Rectal smooth muscle tissue (tissue), 1 donor: ENCODE measurements around the gene AGPS.
A peak's percentile ranks its signal among the peaks of the same experiment; 100 is the strongest.

Experiments used
- H3K27ac ChIP-seq: one replicate; pipeline ENCODE4 v1.7.0; 2013; ENCODE audit warnings: low read depth, low read length, inconsistent platforms
- H3K27me3 ChIP-seq: one replicate; pipeline ENCODE4 v1.7.0; 2013; ENCODE audit warnings: low read length; ENCODE audit not compliant: control insufficient read depth, insufficient read depth
- H3K36me3 ChIP-seq: one replicate; pipeline ENCODE4 v1.7.0; 2013; ENCODE audit warnings: low read length; ENCODE audit not compliant: control insufficient read depth, insufficient read depth
- H3K4me1 ChIP-seq: one replicate; pipeline ENCODE4 v1.7.0; 2013; ENCODE audit warnings: low read length; ENCODE audit not compliant: control insufficient read depth, insufficient read depth
- H3K4me3 ChIP-seq: one replicate; pipeline ENCODE4 v1.7.0; 2013; ENCODE audit warnings: low read length
- H3K9ac ChIP-seq: one replicate; pipeline ENCODE4 v1.7.0; 2013; ENCODE audit warnings: low read length

AGPS gene

GRCh38 chr2:177553176-177553884, 160.8 kb downstream of the AGPS start:
- no peaks in the 10 kb centered on the region for H3K27me3 ChIP-seq
- peak overlapping the region; percentile 83 for H3K27ac ChIP-seq
- peak overlapping the region; percentile 26 for H3K9ac ChIP-seq
- H3K36me3 ChIP-seq, result no peaks in the 10 kb centered on the region
- H3K4me1 ChIP-seq, result peaks cover 12% of the 10 kb centered on the region
- peak overlapping the region; percentile 97 for H3K4me3 ChIP-seq

DNA sequence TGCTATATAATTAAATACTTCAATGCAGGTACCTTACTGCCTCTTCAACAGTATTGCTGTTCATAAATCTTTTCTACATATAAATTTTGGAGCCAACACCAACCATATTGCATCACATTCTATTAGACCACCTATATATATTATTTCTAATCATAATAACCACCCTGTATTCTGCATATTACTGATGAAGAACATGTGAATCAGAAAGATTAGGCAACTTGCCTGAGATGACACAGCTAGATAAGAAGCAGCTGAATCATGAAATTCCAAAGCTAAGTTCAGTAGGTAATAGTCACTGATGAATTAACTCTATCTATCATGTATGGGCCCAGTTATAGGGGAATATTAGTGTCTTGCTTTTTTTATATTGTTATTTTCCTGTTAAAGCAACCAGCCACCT, 161.8 kb downstream of the AGPS start:
- no peaks in the 10 kb centered on the region for H3K36me3 ChIP-seq

DNA sequence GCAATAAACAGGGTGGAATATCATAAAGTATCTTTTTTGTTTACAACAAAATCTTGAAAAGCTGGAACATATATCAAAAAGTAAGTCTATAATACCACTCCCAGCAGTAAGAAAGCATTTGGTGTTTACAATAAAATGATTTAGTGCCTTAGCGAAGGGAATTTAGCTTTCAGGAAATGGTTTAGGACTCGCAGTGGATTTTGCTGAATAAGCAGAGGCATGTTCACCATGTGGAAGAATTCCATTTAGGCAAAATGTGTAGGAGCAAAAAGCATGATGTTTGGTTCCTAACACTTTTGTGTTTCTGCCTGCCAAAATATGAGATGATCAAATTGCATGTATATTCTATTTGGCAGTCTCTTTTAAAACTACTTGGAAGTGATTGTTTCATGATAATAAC, 163.6 kb downstream of the AGPS start:
- Histone ChIP-seq H3K9ac (no peak overlapping the region), H3K36me3 (no peaks in the 10 kb centered on the region), H3K4me1 (peaks cover 3% of the 10 kb centered on the region), H3K27me3 (no peaks in the 10 kb centered on the region), H3K4me3 (no peak overlapping the region), H3K27ac (no peak overlapping the region)

More for the DNA sequence above, 161.8 kb downstream of the AGPS start:
- no peaks in the 10 kb centered on the region for H3K27me3 ChIP-seq
- H3K4me1 ChIP-seq, result peaks cover 9% of the 10 kb centered on the region
- H3K9ac ChIP-seq, result no peak overlapping the region
- no peak overlapping the region for H3K27ac ChIP-seq
- no peak overlapping the region for H3K4me3 ChIP-seq

DNA sequence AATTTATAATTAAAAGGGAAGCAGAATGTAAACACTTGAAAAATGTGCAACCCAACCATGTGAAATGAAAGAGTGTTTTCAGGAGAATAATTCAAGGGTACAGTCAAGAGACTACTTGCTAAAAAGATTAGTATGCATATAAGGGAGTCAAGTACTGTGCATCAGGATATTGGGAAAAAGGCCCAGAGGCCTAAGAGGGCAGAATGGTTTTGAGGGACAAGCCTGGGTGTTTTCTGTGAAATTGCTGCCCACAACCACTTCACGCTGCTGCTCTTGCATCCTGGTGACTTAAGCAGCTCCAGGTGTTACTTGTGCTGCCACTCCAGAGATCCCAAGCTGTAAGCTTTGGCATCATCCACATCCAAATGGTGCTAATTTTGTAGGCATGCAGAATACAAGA, 165.2 kb downstream of the AGPS start:
- H3K36me3 ChIP-seq, result no peaks in the 10 kb centered on the region
- H3K4me1 ChIP-seq, result peaks cover 3% of the 10 kb centered on the region
- H3K4me3 ChIP-seq, result no peak overlapping the region
- no peak overlapping the region for H3K9ac ChIP-seq
- no peak overlapping the region for H3K27ac ChIP-seq
- no peaks in the 10 kb centered on the region for H3K27me3 ChIP-seq

DNA sequence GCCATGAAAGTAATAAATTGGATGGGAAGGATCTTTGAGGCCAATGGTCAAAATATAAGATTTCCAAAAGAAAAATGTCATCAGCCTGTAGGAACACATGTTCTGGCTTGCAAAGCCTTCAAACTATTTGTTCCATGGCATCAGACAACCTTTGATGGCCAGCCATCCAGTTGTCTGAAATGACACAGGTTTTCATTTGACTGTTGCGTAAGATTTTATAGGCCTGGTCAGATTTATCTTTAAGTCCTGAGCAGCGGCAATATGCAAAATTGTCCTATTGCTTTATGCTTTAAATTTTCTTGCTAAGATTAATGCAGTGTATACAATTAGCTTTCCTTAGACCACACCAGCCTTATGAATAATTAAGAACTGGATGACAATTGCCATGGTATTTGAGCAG, 167.1 kb downstream of the AGPS start:
- Histone ChIP-seq H3K4me3 (no peak overlapping the region), H3K36me3 (no peaks in the 10 kb centered on the region), H3K27ac (no peak overlapping the region), H3K27me3 (no peaks in the 10 kb centered on the region), H3K9ac (no peak overlapping the region), H3K4me1 (no peaks in the 10 kb centered on the region)

- Histone ChIP-seq H3K4me3 (no peak overlapping the region), H3K9ac (no peak overlapping the region), H3K27ac (no peak overlapping the region), H3K4me1 (peaks cover 13% of the 10 kb centered on the region), H3K36me3 (no peaks in the 10 kb centered on the region), H3K27me3 (no peaks in the 10 kb centered on the region)
Observed at GRCh38 chr2:177568390-177568789, 175.8 kb downstream of the AGPS start.

- Histone ChIP-seq H3K27ac (no peak overlapping the region), H3K36me3 (no peaks in the 10 kb centered on the region), H3K9ac (no peak overlapping the region), H3K4me1 (peaks cover 13% of the 10 kb centered on the region), H3K4me3 (no peak overlapping the region), H3K27me3 (no peaks in the 10 kb centered on the region)
Observed at GRCh38 chr2:177568893-177569292, 176.3 kb downstream of the AGPS start.

GRCh38 chr2:177572236-177572671, 179.7 kb downstream of the AGPS start:
- Histone ChIP-seq H3K27me3 (no peaks in the 10 kb centered on the region), H3K4me3 (no peak overlapping the region), H3K27ac (peak overlapping the region; percentile 62), H3K36me3 (no peaks in the 10 kb centered on the region), H3K9ac (no peak overlapping the region), H3K4me1 (peaks cover 13% of the 10 kb centered on the region)

GRCh38 chr2:177573120-177573519, 180.5 kb downstream of the AGPS start:
- H3K27ac ChIP-seq, result no peak overlapping the region
- H3K9ac ChIP-seq, result no peak overlapping the region
- H3K36me3 ChIP-seq, result no peaks in the 10 kb centered on the region
- H3K4me3 ChIP-seq, result no peak overlapping the region
- no peaks in the 10 kb centered on the region for H3K27me3 ChIP-seq
- peaks cover 13% of the 10 kb centered on the region for H3K4me1 ChIP-seq

- H3K4me1 ChIP-seq, result peaks cover 16% of the 10 kb centered on the region
- H3K36me3 ChIP-seq, result no peaks in the 10 kb centered on the region
- H3K27ac ChIP-seq, result no peak overlapping the region
- H3K27me3 ChIP-seq, result no peaks in the 10 kb centered on the region
- no peak overlapping the region for H3K9ac ChIP-seq
- H3K4me3 ChIP-seq, result no peak overlapping the region
Observed at GRCh38 chr2:177574356-177574755, 181.8 kb downstream of the AGPS start.

GRCh38 chr2:177575358-177575757, 182.8 kb downstream of the AGPS start:
- Histone ChIP-seq H3K4me3 (no peak overlapping the region), H3K36me3 (no peaks in the 10 kb centered on the region), H3K27me3 (no peaks in the 10 kb centered on the region), H3K9ac (no peak overlapping the region), H3K27ac (no peak overlapping the region), H3K4me1 (peaks cover 23% of the 10 kb centered on the region)

GRCh38 chr2:177577075-177577474, 184.5 kb downstream of the AGPS start:
- H3K27ac ChIP-seq, result no peak overlapping the region
- no peak overlapping the region for H3K4me3 ChIP-seq
- peaks cover 19% of the 10 kb centered on the region for H3K4me1 ChIP-seq
- no peak overlapping the region for H3K9ac ChIP-seq
- no peaks in the 10 kb centered on the region for H3K36me3 ChIP-seq
- H3K27me3 ChIP-seq, result no peaks in the 10 kb centered on the region

DNA sequence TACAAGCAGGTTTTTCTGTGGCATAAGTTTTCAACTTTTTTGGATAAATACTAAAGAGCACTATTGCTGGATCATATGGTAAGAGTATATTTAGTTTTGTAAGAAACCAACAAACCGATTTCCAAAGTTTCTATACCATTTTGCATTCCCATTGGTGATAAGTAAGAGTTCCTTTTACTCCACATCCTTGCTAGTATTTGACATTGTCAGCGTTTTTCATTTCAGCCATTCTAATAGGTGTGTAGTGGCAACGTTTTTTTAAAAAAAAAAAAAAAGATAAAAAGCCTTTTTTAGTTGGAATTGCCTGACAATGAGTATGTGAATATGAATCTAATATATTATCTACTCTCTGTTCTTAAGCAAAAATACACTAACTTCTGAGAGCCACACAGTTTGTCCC, 185.9 kb downstream of the AGPS start:
- Histone ChIP-seq H3K4me3 (no peak overlapping the region), H3K9ac (no peak overlapping the region), H3K36me3 (no peaks in the 10 kb centered on the region), H3K27me3 (no peaks in the 10 kb centered on the region), H3K4me1 (peaks cover 13% of the 10 kb centered on the region), H3K27ac (no peak overlapping the region)
